Panc1 (cell line): ENCODE data around the gene RXRB. TPM values are rescaled to one million over a fixed set of nuclear protein-coding genes. Genes with fewer than 3 reads are reported as not detected.

Experiments
- ATAC-seq: fragments of 200-7000 bp; cut with Tn5 transposase; 2 replicates; pipeline ENCODE4 v1.9.1; 2020; ENCODE audit warnings: mild to moderate bottlenecking, moderate library complexity
- BruUV-seq: library from RNA; stranded (reverse); fragments of 400-500 nt; replicated peaks from 2 replicates; lab custom pipeline; 2021; lab: Mats Ljungman, UMichigan
- CTCF ChIA-PET: fragments of 300-600 bp; sonication (Branson Sonifier 250); formaldehyde crosslinking; loops from one replicate; lab custom pipeline; 2022; ENCODE audit warnings: antibody characterized with exemption; lab: Charles Lee
- POLR2A ChIA-PET: fragments of 300-600 bp; sonication (Branson Sonifier 250); formaldehyde crosslinking; loops from one replicate; lab custom pipeline; 2022; ENCODE audit warnings: antibody characterized with exemption; lab: Charles Lee
- DNase-seq: peaks from one replicate; pipeline ENCODE4 v3.0.0-alpha.2; 2010; ENCODE audit warnings: low read depth, low spot score
- H3K27ac ChIP-seq: 2 replicates; pipeline ENCODE4 v1.5.1; 2011; ENCODE audit warnings: mild to moderate bottlenecking, low read length, inconsistent platforms
- H3K27me3 ChIP-seq: fragments of 200-500 bp; sonication (Bioruptor generic); 2 replicates; pipeline ENCODE4 v1.6.0; 2014; ENCODE audit warnings: low read length, inconsistent platforms; ENCODE audit not compliant: control insufficient read depth, insufficient read depth
- H3K36me3 ChIP-seq: fragments of 200-500 bp; sonication (Bioruptor generic); 2 replicates; pipeline ENCODE4 v1.5.1; 2014; ENCODE audit warnings: inconsistent platforms, mild to moderate bottlenecking, low read length, moderate library complexity; ENCODE audit not compliant: control insufficient read depth, insufficient read depth
- H3K4me1 ChIP-seq: 2 replicates; pipeline ENCODE4 v1.5.1; 2011; ENCODE audit warnings: inconsistent platforms, mild to moderate bottlenecking, low read length, moderate library complexity; ENCODE audit not compliant: control insufficient read depth, insufficient read depth
- H3K4me3 ChIP-seq, 2 experiments: 2 replicates each; pipeline ENCODE4 v1.5.1; 2011 to 2012; ENCODE audit warnings: low read depth in 2 of 2, low read length in 2 of 2, mild to moderate bottlenecking in 2 of 2, inconsistent platforms in 1 of 2, moderate library complexity in 1 of 2
- H3K9me3 ChIP-seq: fragments of 200-500 bp; sonication (Bioruptor generic); 2 replicates; pipeline ENCODE4 v1.5.1; 2014; ENCODE audit warnings: low read depth, mild to moderate bottlenecking, inconsistent platforms, low read length, moderate library complexity; ENCODE audit not compliant: control insufficient read depth, insufficient read depth
- POLR2AphosphoS5 ChIP-seq: IDR thresholded peaks from 2 replicates; pipeline ENCODE4 v1.6.1; 2012; ENCODE audit warnings: mild to moderate bottlenecking, low read depth, low read length, moderate library complexity
- SIN3A ChIP-seq: IDR thresholded peaks from 2 replicates; pipeline ENCODE4 v1.6.1; 2012; ENCODE audit warnings: low read depth, mild to moderate bottlenecking, low read length, moderate library complexity, borderline replicate concordance; ENCODE audit not compliant: insufficient read depth
- TCF7L2 ChIP-seq: IDR thresholded peaks from 2 replicates; pipeline ENCODE4 v1.6.1; 2011; ENCODE audit warnings: mild to moderate bottlenecking, low read depth, low read length, inconsistent platforms
- in situ Hi-C: cut with HindIII; loops from 2 replicates; pipeline ENCODE4 v1.10.0; 2016; ENCODE audit warnings: low sequenced_read_pairs, low pct_unique_long_range_greater_than_20kb
- intact Hi-C: fragments of 100-400 bp; cut with micrococcal nuclease; formaldehyde crosslinking; loops from one replicate; pipeline ENCODE4 v1.10.0; 2022; ENCODE audit not compliant: unreplicated experiment
- total RNA-seq: library from RNA; stranded (reverse); gene quantifications from one replicate; pipeline ENCODE4 v1.2.1, GENCODE V29; 2021; ENCODE audit not compliant: unreplicated experiment
- TF ChIP-seq, protein P1 (sequence below), 2 experiments: IDR thresholded peaks; 2 replicates each; pipeline ENCODE4 v1.6.1; 2011 to 2012; ENCODE audit warnings: low read depth in 2 of 2, control low read depth in 1 of 2, low read length in 1 of 2, mild to moderate bottlenecking in 1 of 2, moderate library complexity in 1 of 2; ENCODE audit not compliant: insufficient read depth in 1 of 2
- TF ChIP-seq, protein P2 (sequence below): fragments of 450-650 bp; IDR thresholded peaks from 2 replicates; pipeline ENCODE4 v1.5.1; 2017; ENCODE audit warnings: mild to moderate bottlenecking

Gene RXRB
- total RNA-seq, 1 experiment from 2014 or later, result 27.4 TPM

DNA sequence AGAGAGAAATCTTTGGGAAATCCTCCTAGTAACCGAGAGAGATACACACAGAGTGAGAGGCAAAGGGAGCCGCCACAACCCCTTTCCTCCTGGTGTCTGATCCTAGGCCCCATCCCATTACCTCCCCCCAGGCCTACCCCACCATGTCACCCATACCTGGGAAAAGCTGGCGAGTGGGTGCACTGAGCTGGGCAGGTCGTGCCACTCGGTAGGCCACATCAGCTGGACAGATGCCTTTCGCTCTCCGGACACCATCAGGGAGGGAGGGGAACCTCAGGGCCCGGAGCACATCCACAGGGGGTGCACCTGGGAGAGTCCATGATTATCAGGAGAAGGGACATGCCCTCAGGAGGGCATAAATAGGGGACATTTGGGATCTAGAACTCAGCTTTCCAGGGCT lies 11.3 kb downstream of the RXRB start:
- Histone ChIP-seq H3K9me3 (no peaks in the 10 kb centered on the region), H3K36me3 (no peaks in the 10 kb centered on the region), H3K4me1 (no peaks in the 10 kb centered on the region), H3K4me3 (no peak overlapping the region), H3K27me3 (no peaks in the 10 kb centered on the region), H3K27ac (no peak overlapping the region)
- intact Hi-C loops (no loop called here), in situ Hi-C loops (no loop called here)
- BruUV-seq, result no TSS peak
- TF ChIP-seq POLR2AphosphoS5 (no peak), SIN3A (no peak), TCF7L2 (no peak)
- TF ChIP-seq, protein P1, sequence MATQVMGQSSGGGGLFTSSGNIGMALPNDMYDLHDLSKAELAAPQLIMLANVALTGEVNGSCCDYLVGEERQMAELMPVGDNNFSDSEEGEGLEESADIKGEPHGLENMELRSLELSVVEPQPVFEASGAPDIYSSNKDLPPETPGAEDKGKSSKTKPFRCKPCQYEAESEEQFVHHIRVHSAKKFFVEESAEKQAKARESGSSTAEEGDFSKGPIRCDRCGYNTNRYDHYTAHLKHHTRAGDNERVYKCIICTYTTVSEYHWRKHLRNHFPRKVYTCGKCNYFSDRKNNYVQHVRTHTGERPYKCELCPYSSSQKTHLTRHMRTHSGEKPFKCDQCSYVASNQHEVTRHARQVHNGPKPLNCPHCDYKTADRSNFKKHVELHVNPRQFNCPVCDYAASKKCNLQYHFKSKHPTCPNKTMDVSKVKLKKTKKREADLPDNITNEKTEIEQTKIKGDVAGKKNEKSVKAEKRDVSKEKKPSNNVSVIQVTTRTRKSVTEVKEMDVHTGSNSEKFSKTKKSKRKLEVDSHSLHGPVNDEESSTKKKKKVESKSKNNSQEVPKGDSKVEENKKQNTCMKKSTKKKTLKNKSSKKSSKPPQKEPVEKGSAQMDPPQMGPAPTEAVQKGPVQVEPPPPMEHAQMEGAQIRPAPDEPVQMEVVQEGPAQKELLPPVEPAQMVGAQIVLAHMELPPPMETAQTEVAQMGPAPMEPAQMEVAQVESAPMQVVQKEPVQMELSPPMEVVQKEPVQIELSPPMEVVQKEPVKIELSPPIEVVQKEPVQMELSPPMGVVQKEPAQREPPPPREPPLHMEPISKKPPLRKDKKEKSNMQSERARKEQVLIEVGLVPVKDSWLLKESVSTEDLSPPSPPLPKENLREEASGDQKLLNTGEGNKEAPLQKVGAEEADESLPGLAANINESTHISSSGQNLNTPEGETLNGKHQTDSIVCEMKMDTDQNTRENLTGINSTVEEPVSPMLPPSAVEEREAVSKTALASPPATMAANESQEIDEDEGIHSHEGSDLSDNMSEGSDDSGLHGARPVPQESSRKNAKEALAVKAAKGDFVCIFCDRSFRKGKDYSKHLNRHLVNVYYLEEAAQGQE (IDR thresholded peaks at IDR 0.05; ENCODE audit: insufficient read depth in 1 of 2, low read depth in 2 of 2, low read length in 1 of 2), result no peak
- TF ChIP-seq, protein P2, sequence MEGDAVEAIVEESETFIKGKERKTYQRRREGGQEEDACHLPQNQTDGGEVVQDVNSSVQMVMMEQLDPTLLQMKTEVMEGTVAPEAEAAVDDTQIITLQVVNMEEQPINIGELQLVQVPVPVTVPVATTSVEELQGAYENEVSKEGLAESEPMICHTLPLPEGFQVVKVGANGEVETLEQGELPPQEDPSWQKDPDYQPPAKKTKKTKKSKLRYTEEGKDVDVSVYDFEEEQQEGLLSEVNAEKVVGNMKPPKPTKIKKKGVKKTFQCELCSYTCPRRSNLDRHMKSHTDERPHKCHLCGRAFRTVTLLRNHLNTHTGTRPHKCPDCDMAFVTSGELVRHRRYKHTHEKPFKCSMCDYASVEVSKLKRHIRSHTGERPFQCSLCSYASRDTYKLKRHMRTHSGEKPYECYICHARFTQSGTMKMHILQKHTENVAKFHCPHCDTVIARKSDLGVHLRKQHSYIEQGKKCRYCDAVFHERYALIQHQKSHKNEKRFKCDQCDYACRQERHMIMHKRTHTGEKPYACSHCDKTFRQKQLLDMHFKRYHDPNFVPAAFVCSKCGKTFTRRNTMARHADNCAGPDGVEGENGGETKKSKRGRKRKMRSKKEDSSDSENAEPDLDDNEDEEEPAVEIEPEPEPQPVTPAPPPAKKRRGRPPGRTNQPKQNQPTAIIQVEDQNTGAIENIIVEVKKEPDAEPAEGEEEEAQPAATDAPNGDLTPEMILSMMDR, result no peak
- POLR2A ChIA-PET, result no interaction called here
- DNase-seq, result no peak
- CTCF ChIA-PET, result no interaction called here
- ATAC-seq, result no peak

DNA sequence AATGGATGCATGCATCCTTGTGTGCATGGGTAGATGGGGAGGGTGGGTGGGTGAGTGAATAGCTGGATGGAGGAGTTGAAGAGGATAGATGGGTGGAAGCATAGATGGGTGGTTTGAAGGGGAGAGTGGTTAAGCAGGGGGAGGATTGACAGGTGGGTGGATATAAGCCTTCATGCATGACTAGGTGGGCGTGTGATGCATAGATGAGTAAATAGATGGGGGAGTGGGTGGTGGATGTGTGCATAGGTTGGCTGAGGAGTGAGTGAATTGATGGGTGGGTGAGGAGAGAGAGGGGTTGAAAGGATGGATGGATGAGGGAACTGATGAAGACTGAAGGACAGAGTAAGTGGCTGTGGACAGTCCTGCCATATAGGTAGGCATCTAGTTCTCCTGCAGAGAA lies 12.7 kb downstream of the RXRB start:
- DNase-seq (no peak), ATAC-seq (no peak)
- Histone ChIP-seq H3K9me3 (no peaks in the 10 kb centered on the region; the same call in 1 of the 2 replicates), H3K36me3 (no peaks in the 10 kb centered on the region), H3K4me3 (no peak overlapping the region), H3K27me3 (no peaks in the 10 kb centered on the region), H3K4me1 (no peaks in the 10 kb centered on the region), H3K27ac (no peak overlapping the region)
- POLR2A ChIA-PET, result no interaction called here
- no TSS peak for BruUV-seq
- TF ChIP-seq, protein P1 (IDR thresholded peaks at IDR 0.05; ENCODE audit: insufficient read depth in 1 of 2, low read depth in 2 of 2, low read length in 1 of 2), result no peak
- TF ChIP-seq TCF7L2 (no peak), POLR2AphosphoS5 (no peak), SIN3A (no peak)
- TF ChIP-seq, protein P2, result no peak
- in situ Hi-C loops, result no loop called here
- intact Hi-C loops, result no loop called here
- CTCF ChIA-PET, result no interaction called here
